Large intestine (tissue), 3 donors: ENCODE measurements around the gene NRF1. TPM values are rescaled to one million over a fixed set of nuclear protein-coding genes. Genes with fewer than 3 reads are reported as not detected.
"Not testable (repeated sequence)": the region's sequence is repeated elsewhere in the genome, so short reads cannot be mapped to it uniquely, and the experiment has no call there.

ENCODE experiments used
- DNase-seq, 2 donors: peaks; one replicate each; pipeline versions ENCODE4 v3.0.0 to v3.0.0-alpha.2; 2013
- H3K27ac ChIP-seq: one replicate; pipeline ENCODE4 v1.5.1; 2013; ENCODE audit warnings: low read length
- H3K27me3 ChIP-seq: 2 replicates; pipeline ENCODE4 v1.6.1; 2013; ENCODE audit warnings: low read length; ENCODE audit not compliant: control insufficient read depth, insufficient read depth
- H3K36me3 ChIP-seq: 2 replicates; pipeline ENCODE4 v1.6.1; 2013; ENCODE audit warnings: low read length; ENCODE audit not compliant: control insufficient read depth, insufficient read depth
- H3K4me1 ChIP-seq: one replicate; pipeline ENCODE4 v1.6.1; 2013; ENCODE audit warnings: low read length; ENCODE audit not compliant: control insufficient read depth, insufficient read depth
- H3K4me3 ChIP-seq: one replicate; pipeline ENCODE4 v1.5.1; 2013; ENCODE audit warnings: low read length
- H3K9me3 ChIP-seq: one replicate; pipeline ENCODE4 v1.6.1; 2013; ENCODE audit warnings: mild to moderate bottlenecking, low read depth, low read length, moderate library complexity; ENCODE audit not compliant: control insufficient read depth
- WGBS: methylation state at CpG from one replicate; pipeline ENCODE4 v1.1.5; 2013; ENCODE audit warnings: low lambda C conversion rate; ENCODE audit not compliant: insufficient coverage; 5-methylcytosine and 5-hydroxymethylcytosine counted together
- polyA plus RNA-seq: library from polyadenylated mRNA; unstranded; fragments of 120-200 nt; gene quantifications from one replicate; pipeline ENCODE4 v1.2.1, GENCODE V29; 2013

NRF1 gene
- polyA plus RNA-seq, 1 donor = 17.4 TPM

DNA sequence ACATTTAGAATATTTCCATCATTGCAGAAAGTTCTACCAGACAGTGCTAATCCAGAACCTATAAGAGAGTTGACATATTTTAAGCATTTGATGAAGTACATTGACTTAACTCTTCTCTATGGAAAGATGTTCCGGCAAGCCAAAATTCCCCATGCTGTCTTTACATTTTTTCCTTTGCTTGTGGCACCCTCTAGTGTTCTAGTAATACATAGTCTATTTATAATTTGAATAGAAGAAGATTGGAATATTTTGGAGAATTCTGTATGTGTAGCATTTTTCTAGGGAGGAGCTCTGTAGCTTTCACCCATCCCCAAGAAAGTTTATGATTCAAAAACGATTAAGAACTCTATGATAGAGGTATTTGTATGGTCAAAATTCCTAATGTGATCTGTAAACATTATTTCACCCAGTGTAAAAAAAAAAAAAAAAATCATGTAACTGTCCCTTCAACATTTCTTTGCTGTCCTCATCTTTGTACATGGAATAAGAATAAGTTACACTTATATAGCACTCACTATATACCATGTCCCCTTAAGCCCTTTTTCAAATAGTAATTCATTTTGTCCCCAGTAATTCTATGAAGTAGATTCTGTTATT lies 33.2 kb downstream of the NRF1 start:
- H3K4me1 ChIP-seq = no peaks in the 10 kb centered on the region
- WGBS = no CpG with 5 or more reads among the region's 2 CpGs
- no peak for DNase-seq

DNA sequence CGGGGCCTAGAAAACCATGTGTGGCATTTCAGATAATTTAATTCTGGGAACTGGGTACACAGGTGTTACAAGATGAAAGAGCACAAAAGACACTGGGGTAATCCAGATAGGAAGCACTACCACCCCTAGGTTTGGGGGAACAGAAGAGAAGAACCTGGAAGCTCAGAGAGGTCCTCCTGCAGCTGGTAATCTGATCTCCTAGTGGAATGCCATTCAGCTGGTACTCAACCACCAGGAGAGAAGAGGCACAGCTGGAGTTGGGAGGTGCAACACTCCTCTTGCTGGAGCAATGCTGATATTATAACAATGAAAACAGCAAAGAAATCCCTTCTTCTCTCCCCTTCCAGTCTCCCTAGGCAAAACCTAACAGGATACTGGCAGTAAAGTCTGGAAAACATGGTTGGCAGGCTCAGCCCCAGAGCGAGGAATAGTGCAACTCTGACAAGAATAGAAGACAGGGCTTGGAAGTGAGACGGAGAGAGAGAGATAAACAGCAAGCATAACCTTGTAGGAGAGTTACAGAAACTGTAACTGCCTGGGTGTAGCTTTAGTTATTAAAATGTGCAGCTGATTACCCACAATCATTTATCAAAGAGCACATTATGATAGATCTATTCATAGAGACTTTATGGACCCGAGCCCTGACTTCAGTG lies 35.0 kb downstream of the NRF1 start:
- no peak for DNase-seq
- Histone ChIP-seq H3K27me3 (no peaks in the 10 kb centered on the region), H3K36me3 (no peaks in the 10 kb centered on the region), H3K4me1 (no peaks in the 10 kb centered on the region), H3K4me3 (no peak overlapping the region), H3K27ac (no peak overlapping the region), H3K9me3 (no peaks in the 10 kb centered on the region)
- WGBS = no CpG with 5 or more reads among the region's 4 CpGs

More for the DNA sequence above, 33.2 kb downstream of the NRF1 start:
- Histone ChIP-seq H3K27ac (no peak overlapping the region), H3K36me3 (no peaks in the 10 kb centered on the region), H3K9me3 (no peaks in the 10 kb centered on the region), H3K27me3 (no peaks in the 10 kb centered on the region), H3K4me3 (no peak overlapping the region)

DNA sequence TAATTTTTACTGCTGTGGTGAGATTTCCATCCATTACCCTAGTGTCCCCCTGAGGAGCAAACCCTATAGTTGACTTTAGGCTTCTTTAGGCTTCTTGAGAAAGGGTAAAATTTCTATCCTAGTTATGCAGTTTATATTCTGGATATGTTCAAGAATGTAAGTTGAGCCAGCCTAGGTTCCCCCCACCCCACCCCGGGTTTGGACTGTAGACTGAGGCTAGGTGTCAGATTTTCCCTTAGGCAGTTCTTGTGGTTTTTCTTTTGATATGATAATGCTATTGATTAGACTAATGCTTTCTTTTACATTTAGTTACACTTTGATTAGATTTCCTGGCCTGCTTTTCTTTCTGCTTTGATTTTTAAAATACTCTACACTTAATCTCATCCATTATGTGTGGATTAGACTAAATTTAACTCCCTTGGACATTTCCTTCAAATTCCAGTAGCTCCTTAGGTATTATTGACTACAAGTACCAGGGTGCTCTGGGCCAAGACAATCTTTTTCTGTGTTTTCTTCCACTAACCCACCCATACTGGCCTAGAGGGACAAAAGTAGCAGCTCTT lies 37.7 kb downstream of the NRF1 start:
- Histone ChIP-seq H3K27me3 (no peaks in the 10 kb centered on the region), H3K36me3 (no peaks in the 10 kb centered on the region), H3K9me3 (no peaks in the 10 kb centered on the region), H3K27ac (no peak overlapping the region), H3K4me3 (no peak overlapping the region), H3K4me1 (no peaks in the 10 kb centered on the region)
- DNase-seq = no peak
- WGBS = no CpG with 5 or more reads among the region's 1 CpG

DNA sequence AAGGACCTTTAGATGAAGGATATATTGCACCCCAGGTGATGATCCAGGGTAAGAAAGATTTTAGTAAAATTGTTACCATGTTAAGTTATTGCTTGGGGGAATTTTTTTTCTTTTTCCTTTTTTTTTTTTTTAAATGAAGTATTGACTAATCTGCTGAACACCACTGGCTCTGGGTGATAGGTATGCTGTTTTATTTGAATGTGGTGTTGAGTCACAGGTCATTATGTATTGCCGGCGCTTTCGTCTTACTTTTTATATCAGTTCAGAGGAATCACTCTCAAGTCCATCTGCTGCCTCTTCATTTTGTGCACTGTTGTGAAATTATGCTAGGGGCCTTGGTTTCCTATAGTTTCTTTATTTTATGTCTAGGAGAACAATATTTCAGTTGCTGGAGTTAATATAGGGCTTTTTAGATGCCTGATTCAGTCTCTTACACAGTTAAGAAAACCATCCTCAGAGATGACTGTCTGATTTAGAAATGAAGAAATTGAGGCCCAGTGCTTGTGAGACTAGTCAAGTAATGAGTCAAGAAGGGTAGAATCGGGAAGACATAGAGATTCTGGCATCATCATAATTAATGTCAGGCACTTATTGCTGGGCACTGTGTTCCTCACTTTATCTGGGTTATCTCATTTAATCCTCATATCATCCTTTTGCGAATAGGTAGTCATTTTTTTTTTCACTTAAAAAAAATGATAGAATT lies 38.7 kb downstream of the NRF1 start:
- H3K36me3 ChIP-seq = no peaks in the 10 kb centered on the region
- no peaks in the 10 kb centered on the region for H3K4me1 ChIP-seq
- H3K9me3 ChIP-seq = no peaks in the 10 kb centered on the region
- H3K4me3 ChIP-seq = no peak overlapping the region
- 100% methylated on average over 1 of the region's 5 CpGs for WGBS
- H3K27ac ChIP-seq = no peak overlapping the region
- no peaks in the 10 kb centered on the region for H3K27me3 ChIP-seq
- no peak for DNase-seq

DNA sequence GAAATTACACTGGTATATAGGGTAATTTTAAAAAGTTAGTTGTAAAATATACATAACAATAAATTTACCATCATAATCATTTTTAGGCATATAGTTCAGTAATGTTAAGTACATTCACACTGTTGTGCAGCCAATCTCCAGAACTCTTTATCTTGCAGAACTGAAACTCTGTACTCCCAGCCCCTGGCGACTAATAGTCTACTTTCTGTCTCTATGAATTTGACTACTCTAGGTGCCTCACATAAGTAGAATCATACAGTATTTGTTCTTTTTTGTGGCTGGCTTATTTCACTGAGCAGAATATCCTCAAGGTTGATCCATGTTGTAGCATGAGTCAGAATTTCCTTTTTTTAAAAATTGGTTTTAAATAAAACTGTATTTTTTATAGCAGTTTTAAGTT lies 41.4 kb downstream of the NRF1 start:
- Histone ChIP-seq H3K27me3 (no peaks in the 10 kb centered on the region), H3K4me3 (no peak overlapping the region), H3K27ac (no peak overlapping the region), H3K9me3 (no peaks in the 10 kb centered on the region), H3K36me3 (peaks cover 7% of the 10 kb centered on the region), H3K4me1 (no peaks in the 10 kb centered on the region)
- whole genome bisulfite sequencing = no CpG with 5 or more reads among the region's 1 CpG
- DNase-seq = no peak

DNA sequence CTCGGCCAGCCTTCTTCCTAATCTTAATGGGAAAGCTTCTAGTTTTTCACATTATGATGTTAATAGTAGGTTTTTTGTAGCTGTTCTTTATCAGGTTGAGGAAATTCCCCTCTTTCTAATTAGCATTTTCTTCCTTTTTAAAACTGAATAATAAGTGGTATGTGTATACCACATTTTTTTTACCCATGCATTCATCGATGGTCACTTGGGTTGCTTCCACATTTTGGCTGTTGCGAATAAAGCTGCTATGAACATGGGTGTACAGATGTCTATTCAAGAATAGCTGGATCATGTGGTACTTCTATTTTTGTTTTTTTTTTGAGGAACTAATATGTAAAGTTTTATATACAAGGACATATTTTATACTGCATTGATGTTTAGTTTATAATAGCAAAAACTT lies 44.3 kb downstream of the NRF1 start:
- no peaks in the 10 kb centered on the region for H3K27me3 ChIP-seq
- no CpG with 5 or more reads among the region's 3 CpGs for WGBS

DNA sequence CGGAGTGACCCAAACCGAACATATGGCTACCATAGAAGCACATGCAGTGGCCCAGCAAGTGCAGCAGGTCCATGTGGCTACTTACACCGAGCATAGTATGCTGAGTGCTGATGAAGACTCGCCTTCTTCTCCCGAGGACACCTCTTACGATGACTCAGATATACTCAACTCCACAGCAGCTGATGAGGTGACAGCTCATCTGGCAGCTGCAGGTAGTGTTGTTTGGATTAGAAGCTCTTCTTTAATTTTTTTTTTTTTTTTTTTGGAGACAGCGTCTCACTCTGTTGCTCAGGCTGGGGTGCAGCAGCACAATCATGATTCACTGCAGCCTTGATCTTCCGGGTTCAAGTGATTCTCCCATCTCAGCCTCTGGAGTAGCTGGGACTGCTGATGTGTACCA lies 45.8 kb downstream of the NRF1 start:
- Histone ChIP-seq H3K9me3 (peaks cover 11% of the 10 kb centered on the region), H3K4me3 (no peak overlapping the region), H3K27ac (no peak overlapping the region), H3K27me3 (no peaks in the 10 kb centered on the region), H3K36me3 (peaks cover 35% of the 10 kb centered on the region), H3K4me1 (no peaks in the 10 kb centered on the region)
- DNase-seq = no peak
- no CpG with 5 or more reads among the region's 8 CpGs for WGBS

More for the DNA sequence above, 44.3 kb downstream of the NRF1 start:
- Histone ChIP-seq H3K9me3 (peaks cover 1% of the 10 kb centered on the region), H3K4me3 (no peak overlapping the region), H3K4me1 (no peaks in the 10 kb centered on the region), H3K36me3 (peaks cover 25% of the 10 kb centered on the region), H3K27ac (no peak overlapping the region)
- DNase-seq = no peak

DNA sequence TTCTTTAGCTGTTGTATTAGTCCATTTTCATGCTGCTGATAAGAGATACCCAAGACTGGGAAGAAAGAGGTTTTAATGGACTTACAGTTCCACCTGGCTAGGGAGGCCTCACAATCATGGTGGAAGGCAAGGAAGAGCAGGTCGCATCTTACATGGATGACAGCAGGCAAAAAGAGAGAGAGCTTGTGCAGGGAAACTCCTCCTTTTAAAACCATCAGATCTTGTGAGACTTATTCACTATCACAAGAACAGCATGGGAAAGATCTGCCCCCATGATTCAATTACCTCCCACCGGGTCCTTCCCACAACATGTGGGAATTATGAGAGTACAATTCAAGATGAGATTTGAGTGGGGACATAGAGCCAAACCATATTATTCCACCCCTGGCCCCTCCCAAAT lies 48.4 kb downstream of the NRF1 start:
- not testable (repeated sequence) for H3K27ac ChIP-seq, DNase-seq, H3K4me1 ChIP-seq, H3K4me3 ChIP-seq, H3K27me3 ChIP-seq
- Histone ChIP-seq H3K9me3 (peaks cover 20% of the 10 kb centered on the region), H3K36me3 (peaks cover 35% of the 10 kb centered on the region)
- no CpG with 5 or more reads among the region's 2 CpGs for WGBS

DNA sequence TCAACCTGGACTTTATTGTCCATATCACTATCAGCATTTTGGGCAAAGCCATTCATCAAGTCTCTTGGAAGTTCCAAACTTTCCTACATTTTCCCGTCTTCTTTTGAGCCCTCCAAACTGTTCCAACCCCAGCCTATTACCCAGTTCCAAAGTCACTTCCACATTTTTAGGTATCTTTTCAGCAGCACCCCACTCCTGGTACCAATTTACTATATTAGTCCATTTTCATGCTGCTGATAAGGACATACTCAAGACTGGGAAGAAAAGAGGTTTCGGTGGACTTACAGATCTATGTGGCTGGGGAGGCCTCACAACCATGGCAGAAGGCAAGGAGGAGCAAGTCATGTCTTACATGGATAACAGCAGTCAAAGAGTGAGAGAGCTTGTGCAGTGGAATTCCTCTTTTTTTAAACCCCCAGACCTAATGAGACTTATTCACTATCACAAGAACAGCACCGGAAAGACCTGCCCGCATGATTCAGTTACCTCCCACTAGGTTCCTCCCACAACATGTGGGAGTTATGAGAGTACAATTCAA lies 50.2 kb downstream of the NRF1 start:
- whole genome bisulfite sequencing = no CpG with 5 or more reads among the region's 4 CpGs
- Histone ChIP-seq H3K27me3 (no peaks in the 10 kb centered on the region), H3K4me3 (no peak overlapping the region), H3K36me3 (peaks cover 35% of the 10 kb centered on the region), H3K9me3 (peaks cover 20% of the 10 kb centered on the region), H3K4me1 (no peaks in the 10 kb centered on the region), H3K27ac (no peak overlapping the region)
- DNase-seq = no peak

DNA sequence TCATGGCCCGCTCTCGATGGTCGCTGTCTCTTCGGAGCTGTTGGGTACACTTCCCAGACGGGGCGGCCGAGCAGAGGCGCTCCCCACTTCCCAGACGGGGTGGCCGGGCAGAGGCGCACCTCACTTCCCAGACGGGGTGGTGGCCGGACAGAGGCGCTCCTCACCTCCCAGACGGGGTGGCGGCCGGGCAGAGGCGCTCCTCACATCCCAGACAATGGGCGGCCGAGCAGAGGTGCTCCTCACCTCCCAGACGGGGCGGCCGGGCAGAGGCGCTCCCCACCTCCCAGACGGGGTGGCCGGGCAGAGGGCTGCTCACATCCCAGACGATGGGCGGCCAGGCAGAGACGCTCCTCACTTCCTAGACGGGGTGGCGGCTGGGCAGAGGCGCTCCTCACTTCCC lies 51.7 kb downstream of the NRF1 start:
- not testable (repeated sequence) for H3K27me3 ChIP-seq, H3K4me3 ChIP-seq, DNase-seq, H3K27ac ChIP-seq, H3K4me1 ChIP-seq
- H3K36me3 ChIP-seq = peaks cover 26% of the 10 kb centered on the region
- peaks cover 20% of the 10 kb centered on the region for H3K9me3 ChIP-seq
- no CpG with 5 or more reads among the region's 32 CpGs for WGBS
